SK-N-SH (cell line): Measurements from ENCODE around the gene YY1. TPM values are rescaled to one million over a fixed set of nuclear protein-coding genes. Genes with fewer than 3 reads are reported as not detected.

Source experiments
- CTCF ChIA-PET: fragments of 300-600, 350-600 bp; formaldehyde crosslinking; extraction: SDS; loops from one replicate; lab custom pipeline; 2021; lab: Yijun Ruan, JAX
- POLR2A ChIA-PET: fragments of 350-600 bp; sonication (Branson Sonifier 250); formaldehyde crosslinking; extraction: SDS; loops from one replicate; lab custom pipeline; 2020; ENCODE audit warnings: antibody characterized with exemption, inconsistent platforms; lab: Yijun Ruan, JAX
- DNase-seq: peaks from one replicate; pipeline ENCODE4 v3.0.0; 2012
- H2AFZ ChIP-seq: fragments of 200-600 bp; sonication (generic); 2 replicates; pipeline ENCODE4 v1.8.1; 2016; ENCODE audit warnings: antibody characterized with exemption, mild to moderate bottlenecking, low read depth
- H3F3A ChIP-seq: fragments of 200-600 bp; sonication (generic); replicated peaks from 2 replicates; pipeline ENCODE3; 2016; ENCODE audit warnings: antibody characterized with exemption, mild to moderate bottlenecking; ENCODE audit not compliant: insufficient read depth
- H3K27ac ChIP-seq, 2 experiments: fragments of 200-500 bp in 1 of 2; fragments of 200-600 bp in 1 of 2; sonication (Bioruptor generic) in 1 of 2; sonication (generic), shearing (Covaris generic) in 1 of 2; 2 replicates each; pipeline versions ENCODE4 v1.5.1 to v1.6.1; 2014 to 2016; ENCODE audit warnings: low read depth in 2 of 2, inconsistent platforms in 1 of 2, low read length in 1 of 2, mild to moderate bottlenecking in 1 of 2, mixed read lengths in 1 of 2
- H3K27me3 ChIP-seq: fragments of 200-600 bp; sonication (generic), shearing (Covaris generic); 2 replicates; pipeline ENCODE4 v1.6.1; 2016; ENCODE audit warnings: mixed run types; ENCODE audit not compliant: insufficient read depth
- H3K36me3 ChIP-seq, 2 experiments: fragments of 200-500 bp in 1 of 2; fragments of 200-600 bp in 1 of 2; sonication (Bioruptor generic) in 1 of 2; sonication (generic) in 1 of 2; replicated peaks in 1 of 2; 2 replicates each; pipeline versions ENCODE3 to v1.5.1; 2014 to 2016; ENCODE audit warnings: low read length in 1 of 2, mild to moderate bottlenecking in 1 of 2; ENCODE audit not compliant: insufficient read depth in 2 of 2, control insufficient read depth in 1 of 2
- H3K4me1 ChIP-seq, 2 experiments: fragments of 200-500 bp in 1 of 2; fragments of 200-600 bp in 1 of 2; sonication (Bioruptor generic) in 1 of 2; sonication (generic), shearing (Covaris generic) in 1 of 2; 2 replicates each; pipeline versions ENCODE4 v1.5.1 to v1.6.1; 2014 to 2016; ENCODE audit warnings: low read depth in 1 of 2, low read length in 1 of 2, mixed run types in 1 of 2; ENCODE audit not compliant: insufficient read depth in 2 of 2, control insufficient read depth in 1 of 2
- H3K4me2 ChIP-seq: fragments of 200-600 bp; sonication (generic), shearing (Covaris generic); 2 replicates; pipeline ENCODE4 v1.6.1; 2017; ENCODE audit warnings: mixed run types
- H3K4me3 ChIP-seq, 2 experiments: fragments of 200-500 bp in 1 of 2; fragments of 200-600 bp in 1 of 2; sonication (Bioruptor generic) in 1 of 2; sonication (generic), shearing (Covaris generic) in 1 of 2; 2 replicates each; pipeline versions ENCODE4 v1.5.1 to v1.8.1; 2014 to 2016; ENCODE audit warnings: low read depth in 2 of 2, inconsistent platforms in 1 of 2, low read length in 1 of 2, mild to moderate bottlenecking in 1 of 2, mixed read lengths in 1 of 2, moderate library complexity in 1 of 2
- H3K79me2 ChIP-seq: fragments of 200-600 bp; sonication (generic); 2 replicates; pipeline ENCODE4 v1.8.1; 2017; ENCODE audit warnings: mild to moderate bottlenecking; ENCODE audit not compliant: insufficient read depth
- H3K9ac ChIP-seq: fragments of 200-600 bp; sonication (generic); 2 replicates; pipeline ENCODE4 v1.6.1; 2017; ENCODE audit warnings: mixed run types
- H3K9me2 ChIP-seq: fragments of 200-600 bp; sonication (generic); 2 replicates; pipeline ENCODE4 v1.6.1; 2017; ENCODE audit warnings: mixed run types
- H3K9me3 ChIP-seq: fragments of 200-600 bp; sonication (generic); 2 replicates; pipeline ENCODE4 v1.6.1; 2017; ENCODE audit warnings: mixed run types, mild to moderate bottlenecking, moderate library complexity
- H4K20me1 ChIP-seq: fragments of 200-600 bp; sonication (generic); 2 replicates; pipeline ENCODE4 v1.6.1; 2017; ENCODE audit warnings: mild to moderate bottlenecking, mixed run types; ENCODE audit not compliant: insufficient read depth
- ELF1 ChIP-seq: IDR thresholded peaks from 2 replicates; pipeline ENCODE4 v1.4.0; 2012
- FOSL2 ChIP-seq: IDR thresholded peaks from 2 replicates; pipeline ENCODE4 v1.4.0; 2012; ENCODE audit warnings: low read depth, mild to moderate bottlenecking, moderate library complexity, borderline replicate concordance
- FOXM1 ChIP-seq: IDR thresholded peaks from 2 replicates; pipeline ENCODE4 v1.4.0; 2012; ENCODE audit warnings: low read depth, mild to moderate bottlenecking
- GATA2 ChIP-seq: sonication (generic); formaldehyde crosslinking; IDR thresholded peaks from 2 replicates; pipeline ENCODE4 v1.5.0; 2020; ENCODE audit warnings: mild to moderate bottlenecking, missing genetic modification reagents
- MAX ChIP-seq: IDR thresholded peaks from 2 replicates; pipeline ENCODE4 v1.4.0; 2012; ENCODE audit warnings: low read depth
- MEF2A ChIP-seq: IDR thresholded peaks from 2 replicates; pipeline ENCODE4 v1.4.0; 2012; ENCODE audit warnings: low read depth, borderline replicate concordance
- NRF1 ChIP-seq: IDR thresholded peaks from 2 replicates; pipeline ENCODE4 v1.6.1; 2012; ENCODE audit warnings: low read depth, mild to moderate bottlenecking, low read length
- PBX3 ChIP-seq: IDR thresholded peaks from 2 replicates; pipeline ENCODE4; 2012
- POLR2AphosphoS5 ChIP-seq: IDR thresholded peaks from 2 replicates; pipeline ENCODE4 v1.6.1; 2012; ENCODE audit warnings: low read depth, low read length
- SIN3A ChIP-seq: IDR thresholded peaks from 2 replicates; pipeline ENCODE4 v1.6.1; 2012; ENCODE audit warnings: low read depth, mild to moderate bottlenecking, low read length, moderate library complexity, borderline replicate concordance
- TAF1 ChIP-seq: IDR thresholded peaks from 2 replicates; pipeline ENCODE4 v1.6.1; 2012; ENCODE audit warnings: low read depth, mild to moderate bottlenecking, low read length, moderate library complexity, borderline replicate concordance
- ZBTB33 ChIP-seq: IDR thresholded peaks from 2 replicates; pipeline ENCODE4 v1.4.0; 2012; ENCODE audit warnings: low read depth, borderline replicate concordance
- WGBS: methylation state at CpG from one replicate; pipeline ENCODE4 v1.1.6; 2017; ENCODE audit warnings: low lambda C conversion rate; 5-methylcytosine and 5-hydroxymethylcytosine counted together
- polyA plus RNA-seq, 3 experiments: library from polyadenylated mRNA; depleted of rRNA; stranded (reverse); fragments of >200 nt; gene quantifications; 2 replicates each; pipeline ENCODE4 v1.2.3, GENCODE V29; 2012
- TF ChIP-seq, protein P1 (sequence below): fragments of 150-350 bp; IDR thresholded peaks from 2 replicates; pipeline ENCODE4 v1.6.1; 2017; ENCODE audit warnings: antibody characterized with exemption, low read length, low read depth, borderline replicate concordance
- TF ChIP-seq, protein P2 (sequence below): IDR thresholded peaks from 2 replicates; pipeline ENCODE4 v1.6.1; 2012; ENCODE audit warnings: mild to moderate bottlenecking, low read depth, low read length, moderate library complexity

The YY1 gene
- polyA plus RNA-seq, 1 of the 3 experiments (the other 2 are of a cell fraction) = 18.1 TPM

- no peak overlapping the region for H3K4me2 ChIP-seq
- no peak overlapping the region for H3K9ac ChIP-seq
- no peaks in the 10 kb centered on the region for H3K27me3 ChIP-seq
- 96% methylated on average over 21 of the region's 42 CpGs for WGBS
- peaks cover 8% of the 10 kb centered on the region; the same call in 1 of the 2 replicates for H4K20me1 ChIP-seq
- H3K4me1 ChIP-seq = peaks cover 0 to 21% of the 10 kb centered on the region in 2 experiments; a peak in 1 of 4 replicates
- no peak overlapping the region for H3K27ac ChIP-seq
- peak; percentile 17 for DNase-seq
- no peak for TF ChIP-seq MEF2A
- TF ChIP-seq NRF1 = no peak
- TF ChIP-seq, protein P1, sequence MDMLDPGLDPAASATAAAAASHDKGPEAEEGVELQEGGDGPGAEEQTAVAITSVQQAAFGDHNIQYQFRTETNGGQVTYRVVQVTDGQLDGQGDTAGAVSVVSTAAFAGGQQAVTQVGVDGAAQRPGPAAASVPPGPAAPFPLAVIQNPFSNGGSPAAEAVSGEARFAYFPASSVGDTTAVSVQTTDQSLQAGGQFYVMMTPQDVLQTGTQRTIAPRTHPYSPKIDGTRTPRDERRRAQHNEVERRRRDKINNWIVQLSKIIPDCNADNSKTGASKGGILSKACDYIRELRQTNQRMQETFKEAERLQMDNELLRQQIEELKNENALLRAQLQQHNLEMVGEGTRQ = no peak
- no peak for TF ChIP-seq PBX3
- TF ChIP-seq FOSL2 = no peak
- TF ChIP-seq POLR2AphosphoS5 = no peak
- TF ChIP-seq, protein P2, sequence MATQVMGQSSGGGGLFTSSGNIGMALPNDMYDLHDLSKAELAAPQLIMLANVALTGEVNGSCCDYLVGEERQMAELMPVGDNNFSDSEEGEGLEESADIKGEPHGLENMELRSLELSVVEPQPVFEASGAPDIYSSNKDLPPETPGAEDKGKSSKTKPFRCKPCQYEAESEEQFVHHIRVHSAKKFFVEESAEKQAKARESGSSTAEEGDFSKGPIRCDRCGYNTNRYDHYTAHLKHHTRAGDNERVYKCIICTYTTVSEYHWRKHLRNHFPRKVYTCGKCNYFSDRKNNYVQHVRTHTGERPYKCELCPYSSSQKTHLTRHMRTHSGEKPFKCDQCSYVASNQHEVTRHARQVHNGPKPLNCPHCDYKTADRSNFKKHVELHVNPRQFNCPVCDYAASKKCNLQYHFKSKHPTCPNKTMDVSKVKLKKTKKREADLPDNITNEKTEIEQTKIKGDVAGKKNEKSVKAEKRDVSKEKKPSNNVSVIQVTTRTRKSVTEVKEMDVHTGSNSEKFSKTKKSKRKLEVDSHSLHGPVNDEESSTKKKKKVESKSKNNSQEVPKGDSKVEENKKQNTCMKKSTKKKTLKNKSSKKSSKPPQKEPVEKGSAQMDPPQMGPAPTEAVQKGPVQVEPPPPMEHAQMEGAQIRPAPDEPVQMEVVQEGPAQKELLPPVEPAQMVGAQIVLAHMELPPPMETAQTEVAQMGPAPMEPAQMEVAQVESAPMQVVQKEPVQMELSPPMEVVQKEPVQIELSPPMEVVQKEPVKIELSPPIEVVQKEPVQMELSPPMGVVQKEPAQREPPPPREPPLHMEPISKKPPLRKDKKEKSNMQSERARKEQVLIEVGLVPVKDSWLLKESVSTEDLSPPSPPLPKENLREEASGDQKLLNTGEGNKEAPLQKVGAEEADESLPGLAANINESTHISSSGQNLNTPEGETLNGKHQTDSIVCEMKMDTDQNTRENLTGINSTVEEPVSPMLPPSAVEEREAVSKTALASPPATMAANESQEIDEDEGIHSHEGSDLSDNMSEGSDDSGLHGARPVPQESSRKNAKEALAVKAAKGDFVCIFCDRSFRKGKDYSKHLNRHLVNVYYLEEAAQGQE = no peak
- no peak for TF ChIP-seq TAF1
- no peak for TF ChIP-seq GATA2 (CRISPR knock-in tag)
- TF ChIP-seq ZBTB33 = no peak
- TF ChIP-seq SIN3A = no peak
- TF ChIP-seq MAX = no peak
- no peak for TF ChIP-seq FOXM1
- no peak for TF ChIP-seq ELF1
- CTCF ChIA-PET = interaction anchor here (1.1 to 3.1 kb wide), 2 partner anchors 10 to 85 kb away, joined by 4 to 11 read pairs; no protein-coding TSS in a partner anchor
- H3K79me2 ChIP-seq = no peaks in the 10 kb centered on the region; the same call in 1 of the 2 replicates
- peaks cover 0 to 18% of the 10 kb centered on the region in 2 experiments for H3K36me3 ChIP-seq
- H2AFZ ChIP-seq = no peak overlapping the region
- no peaks in the 10 kb centered on the region for H3K9me3 ChIP-seq
- H3F3A ChIP-seq = no peaks in the 10 kb centered on the region
- POLR2A ChIA-PET = no interaction called here
- no peaks in the 10 kb centered on the region for H3K9me2 ChIP-seq
- no peak overlapping the region for H3K4me3 ChIP-seq
These were observed 54.0 kb downstream of the YY1 start for GRCh38 chr14:100292776-100293461.
